Epithelial cell of proximal tubule (primary cell): ENCODE results near the gene TTLL11. TPM values are rescaled to one million over a fixed set of nuclear protein-coding genes. Genes with fewer than 3 reads are reported as not detected.

ENCODE experiments used
- DNase-seq: peaks from one replicate; pipeline ENCODE4 v3.0.0-alpha.2; 2011; ENCODE audit warnings: low read depth
- H3K4me3 ChIP-seq: 2 replicates; pipeline ENCODE4 v1.5.1; 2011; ENCODE audit warnings: low read depth, mild to moderate bottlenecking, low read length
- CTCF ChIP-seq: conservative IDR thresholded peaks from 2 replicates; pipeline ENCODE4 v1.5.1; 2012; ENCODE audit warnings: low read depth, mild to moderate bottlenecking, low read length
- total RNA-seq: library from RNA; depleted of rRNA; stranded (reverse); fragments of >200 nt; gene quantifications from 2 replicates; pipeline ENCODE4 v1.2.3, GENCODE V29; 2015

Gene TTLL11
- total RNA-seq, 1 donor from 2014 or later, result 0.75 TPM

- no peak for TF ChIP-seq CTCF
- no peak for DNase-seq
- no peak overlapping the region for H3K4me3 ChIP-seq
These were observed 228.0 kb downstream of the TTLL11 start for GRCh38 chr9:121865060-121865459.

GRCh38 chr9:121863955-121864354 is 229.2 kb downstream of the TTLL11 start:
- no peak overlapping the region for H3K4me3 ChIP-seq
- DNase-seq, result no peak
- TF ChIP-seq CTCF, result no peak

GRCh38 chr9:121862371-121863332 is 230.5 kb downstream of the TTLL11 start:
- H3K4me3 ChIP-seq, result no peak overlapping the region
- TF ChIP-seq CTCF, result no peak
- DNase-seq, result no peak

GRCh38 chr9:121861501-121862180 is 231.5 kb downstream of the TTLL11 start:
- H3K4me3 ChIP-seq, result no peak overlapping the region
- no peak for DNase-seq
- TF ChIP-seq CTCF, result peak; percentile 67

GRCh38 chr9:121860744-121861143 is 232.4 kb downstream of the TTLL11 start:
- H3K4me3 ChIP-seq, result no peak overlapping the region
- peak; percentile 79 for DNase-seq
- TF ChIP-seq CTCF, result no peak

GRCh38 chr9:121860213-121860612 is 232.9 kb downstream of the TTLL11 start:
- H3K4me3 ChIP-seq, result no peak overlapping the region
- TF ChIP-seq CTCF, result no peak

GRCh38 chr9:121859646-121860045 is 233.5 kb downstream of the TTLL11 start:
- H3K4me3 ChIP-seq, result no peak overlapping the region
- no peak for DNase-seq
- TF ChIP-seq CTCF, result no peak

More at GRCh38 chr9:121860213-121860612, 232.9 kb downstream of the TTLL11 start:
- DNase-seq, result no peak
